Measurements from ENCODE around the gene NRG3.

GRCh38 chr10:82847242-82847641 is 972.2 kb downstream of the NRG3 start:
- TF ChIP-seq CTCF (IDR thresholded peaks at IDR 0.05) (no peak), POLR2AphosphoS5 (IDR thresholded peaks at IDR 0.05) (no peak), POLR2A (IDR thresholded peaks at IDR 0.05) (no peak)

Measured in transverse colon (tissue), 4 donors.